ENCODE measurements around the gene C1QTNF12.
"Not testable (repeated sequence)": the region's sequence is repeated elsewhere in the genome, so short reads cannot be mapped to it uniquely, and the experiment has no call there.

The C1QTNF12 gene

DNA sequence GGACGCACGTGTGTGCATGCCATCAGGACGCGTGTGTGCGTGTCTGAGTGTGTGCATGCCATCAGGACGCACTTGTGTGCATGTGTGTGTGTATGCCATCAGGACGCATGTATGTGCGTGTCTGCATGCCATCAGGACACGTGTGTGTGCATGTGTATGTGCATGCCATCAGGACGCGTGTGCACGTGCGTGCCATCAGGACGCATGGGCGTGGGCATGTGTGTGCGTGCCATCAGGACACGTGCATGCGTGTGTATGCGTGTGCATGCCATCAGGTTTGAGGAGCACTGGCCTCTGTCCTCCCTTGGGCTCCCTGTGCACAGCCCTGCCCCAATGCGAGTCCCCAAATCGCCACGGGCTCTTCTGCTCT, 12.6 kb upstream of the C1QTNF12 start:
- no peak for DNase-seq

GRCh38 chr1:1256956-1257871, 10.7 kb upstream of the C1QTNF12 start:
- no peak for DNase-seq

GRCh38 chr1:1255611-1256010, 9.1 kb upstream of the C1QTNF12 start:
- no peak for DNase-seq

- DNase-seq: no peak
Measured at GRCh38 chr1:1255078-1255477, 8.6 kb upstream of the C1QTNF12 start.

- DNase-seq: no peak
Measured at GRCh38 chr1:1254667-1254998, 8.1 kb upstream of the C1QTNF12 start.

GRCh38 chr1:1253972-1254666, 7.6 kb upstream of the C1QTNF12 start:
- no peak for DNase-seq

- DNase-seq: no peak
Measured at GRCh38 chr1:1253314-1253713, 6.8 kb upstream of the C1QTNF12 start.

DNA sequence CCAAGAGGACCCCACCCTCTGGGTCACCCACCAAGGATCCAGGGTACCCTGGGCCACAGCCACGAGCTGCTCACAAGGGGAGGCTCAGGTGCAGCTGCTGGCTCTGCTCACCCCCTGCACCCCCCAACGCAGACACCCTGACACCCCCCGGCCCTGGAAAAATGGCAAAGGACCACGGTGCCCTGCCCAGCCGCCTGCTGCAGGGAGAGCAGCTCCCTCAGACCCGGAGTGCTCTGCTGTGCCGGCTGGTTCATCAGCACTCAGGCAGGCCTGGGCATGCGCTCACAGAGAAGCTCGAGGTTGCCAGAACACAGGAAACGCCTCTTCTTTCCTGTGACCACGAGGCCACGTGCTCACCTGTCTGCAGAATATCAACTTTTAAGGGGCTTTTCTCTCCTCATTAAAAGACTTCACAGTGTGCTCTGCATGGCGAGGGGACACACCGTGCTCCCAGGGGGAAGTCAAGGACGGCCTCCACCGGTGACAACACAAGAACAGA, 4.3 kb upstream of the C1QTNF12 start:
- DNase-seq: no peak

DNA sequence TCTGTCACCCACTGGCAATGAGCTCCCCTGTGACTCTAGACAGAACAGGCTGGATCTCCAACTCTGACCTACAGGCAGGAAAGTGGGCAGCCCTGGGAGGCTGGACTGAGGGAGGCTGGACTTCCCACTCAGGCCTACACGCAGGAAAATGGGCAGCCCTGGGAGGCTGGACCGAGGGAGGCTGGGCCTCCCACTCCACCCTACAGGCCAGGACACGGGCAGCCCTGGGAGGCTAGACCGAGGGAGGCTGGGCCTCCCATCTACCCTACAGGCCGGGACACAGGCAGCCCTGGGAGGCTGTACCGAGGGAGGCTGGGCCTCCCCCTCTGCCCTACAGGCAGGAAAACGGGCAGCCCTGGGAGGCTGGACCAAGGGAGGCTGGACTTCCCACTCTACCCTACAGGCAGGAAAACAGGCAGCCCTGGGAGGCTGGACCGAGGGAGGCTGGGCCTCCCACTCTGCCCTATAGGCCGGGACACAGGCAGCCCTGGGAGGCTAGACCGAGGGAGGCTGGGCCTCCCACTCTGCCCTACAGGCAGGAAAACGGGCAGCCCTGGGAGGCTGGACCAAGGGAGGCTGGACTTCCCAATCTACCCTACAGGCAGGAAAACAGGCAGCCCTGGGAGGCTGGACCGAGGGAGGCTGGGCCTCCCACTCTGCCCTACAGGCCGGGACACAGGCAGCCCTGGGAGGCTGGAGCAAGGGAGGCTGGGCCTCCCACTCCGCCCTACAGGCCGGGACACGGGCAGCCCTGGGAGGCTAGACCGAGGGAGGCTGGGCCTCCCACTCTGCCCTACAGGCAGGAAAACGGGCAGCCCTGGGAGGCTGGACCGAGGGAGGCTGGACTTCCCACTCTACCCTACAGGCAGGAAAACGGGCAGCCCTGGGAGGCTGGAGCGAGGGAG, 1.7 kb upstream of the C1QTNF12 start:
- DNase-seq: not testable (repeated sequence)

DNA sequence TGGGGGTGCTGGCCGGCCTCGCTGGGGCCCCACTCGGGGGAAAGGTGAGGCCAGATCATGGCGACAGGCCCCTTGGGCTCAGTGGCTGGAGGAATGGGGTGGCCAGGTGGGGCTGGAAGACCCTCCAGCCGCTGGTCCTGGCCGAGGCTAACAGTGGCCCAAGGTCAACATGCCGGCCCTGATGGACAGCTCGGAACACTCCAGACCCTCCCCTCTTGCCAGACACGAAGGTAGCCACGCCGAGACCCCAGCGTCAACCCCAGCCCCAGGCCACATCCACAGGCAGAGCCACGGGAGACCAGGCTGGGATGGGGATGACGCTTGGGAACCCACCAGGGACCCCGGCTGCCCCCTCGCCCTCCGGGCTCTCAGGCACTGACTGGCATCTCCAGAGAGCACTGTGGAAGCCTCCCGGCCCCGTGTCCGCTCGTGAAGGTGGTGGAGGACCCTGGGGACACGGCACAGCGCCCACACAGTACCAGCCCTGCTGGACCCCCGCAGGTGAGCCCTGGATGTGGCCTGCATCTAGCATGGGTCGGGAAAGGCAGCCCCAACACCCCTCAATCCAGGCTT, 905 bp upstream of the C1QTNF12 start:
- no peak for DNase-seq

DNA sequence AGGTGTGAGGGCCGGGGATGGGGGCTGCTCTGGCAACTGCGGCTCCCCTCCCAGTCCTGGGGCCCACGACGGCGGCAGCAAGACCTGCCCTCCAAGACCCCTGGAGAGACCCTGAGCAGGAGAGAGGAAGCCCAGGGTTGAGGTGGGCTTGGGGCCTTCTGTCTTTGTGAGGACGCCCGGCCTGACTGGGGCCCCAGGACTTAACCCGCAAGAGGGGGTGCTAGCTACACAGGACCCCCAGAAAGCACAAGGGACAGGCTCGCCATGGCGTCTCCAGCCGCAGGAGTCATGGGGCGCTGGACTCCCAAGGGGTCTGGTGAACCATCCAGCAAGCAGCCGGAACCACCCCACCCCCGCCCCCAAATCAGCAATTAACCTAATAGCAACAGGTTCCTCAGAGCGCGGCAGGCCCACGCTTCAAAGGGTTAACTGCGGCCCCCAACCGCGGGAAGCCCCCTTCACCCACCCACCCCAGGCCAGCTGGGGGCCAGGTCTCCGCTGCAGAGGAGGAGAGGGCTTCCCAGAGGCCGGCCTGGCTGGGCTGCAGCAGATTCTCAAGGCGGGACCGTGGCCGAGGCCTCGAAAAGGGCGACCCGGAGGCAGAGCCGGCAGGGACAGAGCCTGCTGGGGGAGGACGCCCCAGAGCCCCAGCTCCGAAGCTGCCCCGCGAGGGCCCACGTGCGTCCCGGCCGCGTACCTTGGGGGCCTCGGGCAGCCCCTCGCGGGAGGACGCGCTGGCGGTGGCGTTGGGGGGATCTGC, 525 bp downstream of the C1QTNF12 start:
- no peak for DNase-seq

DNA sequence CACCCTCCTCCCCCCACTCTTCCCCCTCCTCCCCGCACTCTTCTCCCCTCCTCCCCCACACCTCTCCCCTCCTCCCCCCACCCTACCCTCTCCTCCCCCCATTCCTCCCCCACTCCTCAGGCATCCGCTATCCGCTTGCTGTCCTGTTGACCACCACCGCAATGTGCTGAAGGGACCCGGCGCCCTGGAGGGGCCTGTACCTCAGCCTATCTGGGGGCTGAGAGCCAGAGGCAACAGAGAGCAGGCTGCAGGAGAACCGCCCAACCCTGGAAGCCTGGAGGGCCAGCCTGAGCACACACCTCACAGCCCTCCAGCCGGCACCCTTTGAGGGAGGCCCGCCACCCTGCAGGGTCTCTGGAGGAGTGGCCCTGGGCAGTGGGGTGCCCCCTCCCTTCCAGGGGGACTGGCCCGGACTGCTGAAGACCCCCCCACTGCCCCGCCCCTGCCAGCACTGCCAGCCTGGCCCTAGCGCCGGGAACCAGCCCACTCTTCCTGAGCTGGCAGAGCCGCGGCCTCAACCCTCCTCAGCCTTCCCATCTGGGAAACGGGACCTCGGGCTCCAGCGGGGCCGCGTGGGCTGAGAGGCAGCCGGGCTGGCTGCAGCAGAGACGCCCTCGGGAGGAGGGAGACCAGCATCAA, 1.2 kb downstream of the C1QTNF12 start:
- DNase-seq: no peak

- no peak for DNase-seq
Measured at GRCh38 chr1:1244192-1244811, 2.2 kb downstream of the C1QTNF12 start.

DNA sequence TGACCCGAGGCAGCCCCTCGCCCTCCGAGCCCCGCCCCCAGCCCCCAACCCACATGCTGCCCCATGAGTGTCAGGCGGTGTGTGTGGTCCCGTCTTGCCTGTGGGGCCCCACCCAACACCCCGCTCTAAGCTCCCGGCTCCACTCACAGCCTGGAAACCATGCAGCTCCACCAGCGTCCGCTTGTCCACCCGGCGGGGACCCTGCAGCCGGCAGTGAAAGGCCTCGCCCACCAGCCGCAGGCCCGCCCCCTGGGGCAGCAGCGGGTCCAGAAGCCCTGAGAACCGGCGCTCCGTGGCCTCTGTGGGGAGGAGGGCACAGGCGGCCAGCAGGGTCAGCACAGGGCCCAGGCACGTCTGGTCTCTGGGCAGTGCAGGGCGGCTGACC, 2.7 kb downstream of the C1QTNF12 start:
- DNase-seq: no peak

GRCh38 chr1:1243266-1243660, 3.3 kb downstream of the C1QTNF12 start:
- DNase-seq: no peak

GRCh38 chr1:1242461-1243265, 3.9 kb downstream of the C1QTNF12 start:
- DNase-seq: no peak

DNA sequence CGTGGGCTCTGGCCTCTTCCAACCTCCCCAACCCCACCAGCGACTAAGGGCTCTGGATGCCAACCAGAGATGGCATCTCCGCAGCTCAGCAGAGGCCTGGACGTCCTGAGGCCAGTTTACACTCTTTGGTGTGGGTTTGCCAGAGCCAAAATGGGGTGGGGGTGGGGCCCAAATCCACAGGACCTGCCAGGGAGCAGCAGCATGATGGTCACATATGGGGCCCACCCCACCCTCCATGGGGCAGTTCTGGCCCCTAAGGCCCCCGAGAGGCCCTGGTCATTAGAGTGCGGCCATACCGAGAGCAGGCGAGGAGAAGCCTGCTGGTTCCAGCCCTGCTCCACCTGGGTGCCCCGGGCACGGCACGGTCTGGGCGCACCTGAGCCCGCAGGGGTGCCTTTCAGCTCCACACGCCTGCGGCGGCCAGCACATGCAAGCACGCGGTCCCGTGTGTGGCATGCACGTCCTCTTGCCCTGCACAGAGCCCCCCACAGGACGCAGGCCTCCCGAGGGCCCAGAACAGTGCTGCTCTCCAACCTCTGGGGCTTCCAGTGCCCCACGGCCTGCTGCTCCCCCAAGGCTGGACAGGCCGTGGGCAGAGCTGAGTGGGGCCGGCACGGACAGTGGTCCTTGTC, 4.8 kb downstream of the C1QTNF12 start:
- no peak for DNase-seq

DNA sequence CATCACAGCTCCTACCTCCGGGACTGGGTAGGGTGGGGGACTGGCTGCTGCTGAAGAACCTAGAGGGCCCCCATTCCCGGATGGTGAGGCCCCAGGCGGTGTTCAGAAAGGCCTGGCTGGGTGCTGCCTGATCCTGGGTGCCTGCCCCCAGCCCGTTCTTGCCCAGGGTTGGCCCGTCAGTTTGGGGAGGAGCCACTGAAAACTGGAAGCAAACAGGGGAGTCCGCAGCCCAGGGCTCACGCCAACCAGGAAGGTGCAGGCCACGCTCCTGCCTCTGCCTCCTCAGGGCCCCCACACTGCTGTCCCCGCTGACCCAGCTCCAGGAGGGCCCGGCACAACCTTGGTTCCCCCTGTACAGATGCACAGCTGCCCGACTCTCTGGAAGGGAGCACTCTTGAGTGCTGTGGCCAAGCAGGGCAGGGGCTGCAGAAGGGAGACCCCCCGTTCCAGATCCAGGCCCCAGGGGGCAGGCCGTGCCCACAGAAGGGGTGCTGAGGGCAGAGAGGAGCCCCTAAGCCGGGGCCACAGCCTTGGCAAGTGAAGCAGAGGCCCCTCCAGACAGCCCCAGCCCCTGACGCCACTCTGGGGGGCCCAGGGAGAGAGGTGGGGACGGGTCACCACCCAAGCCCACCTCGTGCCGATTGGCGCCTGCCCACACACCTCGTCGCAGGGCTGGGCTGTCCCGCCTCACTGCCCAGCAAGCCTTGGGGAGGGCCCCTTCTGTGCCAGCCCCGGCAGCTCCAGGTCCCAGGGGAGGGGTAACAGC, 5.5 kb downstream of the C1QTNF12 start:
- no peak for DNase-seq

GRCh38 chr1:1240348-1240732, 6.2 kb downstream of the C1QTNF12 start:
- DNase-seq: no peak

Data from NCI-H524 treated with DMSO at 0.1 percent for 48 hours (cell line).